Measurements from ENCODE around the gene HCFC2. TPM values are rescaled to one million over a fixed set of nuclear protein-coding genes. Genes with fewer than 3 reads are reported as not detected.

Gene HCFC2
- total RNA-seq, 2 experiments from 2014 or later, result 6.4 to 6.5 TPM

Other genes with a start within 250 kb of the HCFC2 start
- 1 to 10 TPM; 7.3 to 8.9 TPM for gene NT5DC3, start 223.3 kb upstream of the HCFC2 start, total RNA-seq
- gene HSP90B1, start 134.1 kb upstream of the HCFC2 start, total RNA-seq, result 100 to 1,000 TPM; 384 to 394 TPM
- 10 to 100 TPM; 35.4 to 37.2 TPM for gene TDG, start 98.7 kb upstream of the HCFC2 start, total RNA-seq
- gene GLT8D2, start 14.3 kb upstream of the HCFC2 start, total RNA-seq, result under 1 TPM in 1 of 2 experiments, not detected in 1; 0.23 TPM
- 10 to 100 TPM; 18.8 to 27.2 TPM for gene NFYB, start 73.7 kb downstream of the HCFC2 start, total RNA-seq
- 10 to 100 TPM; 66.7 to 88.0 TPM for gene TXNRD1, start 151.2 kb downstream of the HCFC2 start, total RNA-seq
- gene EID3, start 239.2 kb downstream of the HCFC2 start, total RNA-seq, result 1 to 10 TPM; 3.9 to 4.6 TPM